Hepatocyte (in vitro differentiated cells): ENCODE measurements around the gene SDC4.

Source experiments
- EZH2 ChIP-seq: fragments of 200-600 bp; sonication (generic); IDR thresholded peaks from 2 replicates; pipeline ENCODE4 v1.6.1; 2016; ENCODE audit warnings: antibody characterized with exemption, mild to moderate bottlenecking, borderline replicate concordance
- EZH2phosphoT487 ChIP-seq: fragments of 200-600 bp; sonication (generic); IDR thresholded peaks from one replicate; pipeline ENCODE4 v1.6.1; 2018; ENCODE audit warnings: antibody characterized with exemption, mild to moderate bottlenecking, low read depth, moderate library complexity; ENCODE audit not compliant: unreplicated experiment, severe bottlenecking
- TF ChIP-seq, protein P1 (sequence below): fragments of 200-600 bp; sonication (generic); IDR thresholded peaks from 2 replicates; pipeline ENCODE4 v1.5.1; 2016; ENCODE audit warnings: antibody characterized with exemption, mild to moderate bottlenecking; ENCODE audit not compliant: poor library complexity

DNA sequence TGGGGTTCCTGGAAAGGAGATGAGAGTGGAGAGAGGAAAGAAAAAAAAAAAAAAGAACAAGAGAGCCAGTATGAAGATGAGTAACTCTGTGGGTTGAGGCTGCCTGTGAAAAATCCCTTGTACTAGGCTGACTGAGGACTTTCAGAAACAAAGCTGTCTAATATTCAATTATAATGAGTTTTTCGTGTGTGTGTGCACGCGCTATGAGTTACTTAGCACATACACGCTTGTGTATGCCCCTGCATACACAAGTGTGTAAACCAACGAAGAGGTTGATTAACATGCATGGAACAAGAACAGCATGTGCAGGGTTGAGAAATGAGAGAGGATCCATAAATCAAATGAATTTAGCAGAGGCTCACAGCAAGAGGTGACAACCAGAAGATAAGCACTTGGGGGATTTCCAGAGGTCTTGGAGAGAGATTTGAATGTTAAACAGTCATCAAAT is 46.4 kb downstream of the SDC4 start:
- TF ChIP-seq, protein P1, sequence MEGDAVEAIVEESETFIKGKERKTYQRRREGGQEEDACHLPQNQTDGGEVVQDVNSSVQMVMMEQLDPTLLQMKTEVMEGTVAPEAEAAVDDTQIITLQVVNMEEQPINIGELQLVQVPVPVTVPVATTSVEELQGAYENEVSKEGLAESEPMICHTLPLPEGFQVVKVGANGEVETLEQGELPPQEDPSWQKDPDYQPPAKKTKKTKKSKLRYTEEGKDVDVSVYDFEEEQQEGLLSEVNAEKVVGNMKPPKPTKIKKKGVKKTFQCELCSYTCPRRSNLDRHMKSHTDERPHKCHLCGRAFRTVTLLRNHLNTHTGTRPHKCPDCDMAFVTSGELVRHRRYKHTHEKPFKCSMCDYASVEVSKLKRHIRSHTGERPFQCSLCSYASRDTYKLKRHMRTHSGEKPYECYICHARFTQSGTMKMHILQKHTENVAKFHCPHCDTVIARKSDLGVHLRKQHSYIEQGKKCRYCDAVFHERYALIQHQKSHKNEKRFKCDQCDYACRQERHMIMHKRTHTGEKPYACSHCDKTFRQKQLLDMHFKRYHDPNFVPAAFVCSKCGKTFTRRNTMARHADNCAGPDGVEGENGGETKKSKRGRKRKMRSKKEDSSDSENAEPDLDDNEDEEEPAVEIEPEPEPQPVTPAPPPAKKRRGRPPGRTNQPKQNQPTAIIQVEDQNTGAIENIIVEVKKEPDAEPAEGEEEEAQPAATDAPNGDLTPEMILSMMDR = no peak
- TF ChIP-seq EZH2 = no peak
- TF ChIP-seq EZH2phosphoT487 = no peak
